Measurements from ENCODE around the gene GTF2A1L. TPM values are rescaled to one million over a fixed set of nuclear protein-coding genes. Genes with fewer than 3 reads are reported as not detected.

The GTF2A1L gene
- polyA plus RNA-seq, 10 donors, result 0.20 to 0.63 (median 0.45) TPM; not detected in 4

Other genes with a start within 250 kb of the GTF2A1L start
- 10 to 100 TPM; 14.2 to 20.5 (median 17.7) TPM for gene PPP1R21, start 177.1 kb upstream of the GTF2A1L start, polyA plus RNA-seq (ENCODE audit: insufficient read length in 10 of 10)
- gene STON1, start 87.7 kb upstream of the GTF2A1L start, polyA plus RNA-seq (ENCODE audit: insufficient read length in 10 of 10), result 10 to 100 TPM in 4 of 10 donors, 1 to 10 TPM in 6; 7.7 to 15.8 (median 9.3) TPM
- under 1 TPM; 0.12 to 0.35 (median 0.19) TPM for gene LHCGR, start 137.9 kb downstream of the GTF2A1L start, polyA plus RNA-seq (ENCODE audit: insufficient read length in 10 of 10)

Data from muscle of back (tissue), 10 donors.